Fibroblast of skin of abdomen (primary cell): Measurements from ENCODE around the gene NRP2. TPM values are rescaled to one million over a fixed set of nuclear protein-coding genes. Genes with fewer than 3 reads are reported as not detected.

Source experiments
- DNase-seq: peaks from one replicate; pipeline ENCODE4 v3.0.0-alpha.2; 2013
- polyA plus RNA-seq, 2 experiments: library from polyadenylated mRNA; unstranded; fragments of 120-200 nt; gene quantifications; one replicate each; pipeline ENCODE4 v1.2.1, GENCODE V29; 2013; ENCODE audit not compliant: insufficient read length in 2 of 2

NRP2 gene, protein sequence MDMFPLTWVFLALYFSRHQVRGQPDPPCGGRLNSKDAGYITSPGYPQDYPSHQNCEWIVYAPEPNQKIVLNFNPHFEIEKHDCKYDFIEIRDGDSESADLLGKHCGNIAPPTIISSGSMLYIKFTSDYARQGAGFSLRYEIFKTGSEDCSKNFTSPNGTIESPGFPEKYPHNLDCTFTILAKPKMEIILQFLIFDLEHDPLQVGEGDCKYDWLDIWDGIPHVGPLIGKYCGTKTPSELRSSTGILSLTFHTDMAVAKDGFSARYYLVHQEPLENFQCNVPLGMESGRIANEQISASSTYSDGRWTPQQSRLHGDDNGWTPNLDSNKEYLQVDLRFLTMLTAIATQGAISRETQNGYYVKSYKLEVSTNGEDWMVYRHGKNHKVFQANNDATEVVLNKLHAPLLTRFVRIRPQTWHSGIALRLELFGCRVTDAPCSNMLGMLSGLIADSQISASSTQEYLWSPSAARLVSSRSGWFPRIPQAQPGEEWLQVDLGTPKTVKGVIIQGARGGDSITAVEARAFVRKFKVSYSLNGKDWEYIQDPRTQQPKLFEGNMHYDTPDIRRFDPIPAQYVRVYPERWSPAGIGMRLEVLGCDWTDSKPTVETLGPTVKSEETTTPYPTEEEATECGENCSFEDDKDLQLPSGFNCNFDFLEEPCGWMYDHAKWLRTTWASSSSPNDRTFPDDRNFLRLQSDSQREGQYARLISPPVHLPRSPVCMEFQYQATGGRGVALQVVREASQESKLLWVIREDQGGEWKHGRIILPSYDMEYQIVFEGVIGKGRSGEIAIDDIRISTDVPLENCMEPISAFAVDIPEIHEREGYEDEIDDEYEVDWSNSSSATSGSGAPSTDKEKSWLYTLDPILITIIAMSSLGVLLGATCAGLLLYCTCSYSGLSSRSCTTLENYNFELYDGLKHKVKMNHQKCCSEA
- 266 TPM for polyA plus RNA-seq (2013, experiment 1 of 2; ENCODE audit: insufficient read length)
- polyA plus RNA-seq (2013, experiment 2 of 2; ENCODE audit: insufficient read length), result 244 TPM

DNA sequence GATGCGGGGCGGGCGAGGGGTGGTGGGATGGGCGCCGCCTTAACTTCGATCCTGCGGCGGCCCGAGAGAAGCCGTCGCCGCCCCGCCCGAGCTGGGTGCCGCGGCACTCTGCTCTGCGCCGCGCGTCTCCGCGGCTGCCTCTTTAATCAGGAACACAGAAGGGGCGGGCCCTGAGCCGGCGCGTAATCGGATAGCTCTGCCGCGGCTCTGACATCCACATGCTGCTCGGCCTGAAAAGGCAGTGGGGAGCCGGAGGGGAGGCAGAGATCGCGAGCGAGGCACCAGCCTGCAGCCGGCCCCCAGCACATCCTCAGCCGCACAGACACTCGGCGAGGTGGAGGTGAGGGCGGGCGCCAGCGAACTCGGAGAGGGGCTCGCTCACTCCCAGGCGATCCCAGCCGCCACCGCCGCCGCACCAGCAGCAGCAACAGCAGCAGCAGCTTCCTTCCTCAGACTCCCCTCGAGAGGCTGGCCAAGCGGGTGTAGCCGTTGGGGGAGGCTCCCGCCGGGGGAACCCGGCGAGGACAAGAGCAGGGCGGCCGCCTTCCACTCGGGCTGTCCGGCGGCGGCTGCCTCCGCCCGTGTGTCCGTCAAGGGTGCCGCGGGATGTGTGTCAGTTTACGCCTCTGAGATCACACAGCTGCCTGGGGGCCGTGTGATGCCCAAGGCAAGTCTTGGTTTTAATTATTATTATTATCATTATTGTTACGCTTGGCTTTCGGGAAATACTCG is at the start of gene NRP2:
Gene NRP2 (plus strand): TSS at position 263 of the 732 bp plus-strand sequence. CDS start 790 bp downstream, outside the sequence.
- peak; percentile 95 for DNase-seq

DNA sequence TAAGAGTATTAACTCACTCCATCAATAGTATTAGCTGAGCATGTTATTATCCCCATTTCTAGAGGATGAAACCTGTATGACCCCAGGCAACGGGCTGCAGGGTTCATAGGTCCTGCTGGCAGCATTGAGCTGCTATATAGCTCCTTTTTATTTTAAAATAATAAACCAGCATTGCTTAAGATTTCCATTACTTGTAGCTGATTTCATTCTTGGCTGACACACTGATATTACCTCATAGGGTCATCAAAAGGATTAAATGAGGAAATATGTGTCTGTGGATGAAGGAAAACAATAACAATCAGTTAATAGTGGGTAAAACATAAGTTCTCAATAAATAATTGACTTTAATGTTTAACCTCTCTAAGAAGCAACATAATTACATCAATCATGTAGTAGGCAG is 48.3 kb upstream of the NRP2 start:
- no peak for DNase-seq

DNA sequence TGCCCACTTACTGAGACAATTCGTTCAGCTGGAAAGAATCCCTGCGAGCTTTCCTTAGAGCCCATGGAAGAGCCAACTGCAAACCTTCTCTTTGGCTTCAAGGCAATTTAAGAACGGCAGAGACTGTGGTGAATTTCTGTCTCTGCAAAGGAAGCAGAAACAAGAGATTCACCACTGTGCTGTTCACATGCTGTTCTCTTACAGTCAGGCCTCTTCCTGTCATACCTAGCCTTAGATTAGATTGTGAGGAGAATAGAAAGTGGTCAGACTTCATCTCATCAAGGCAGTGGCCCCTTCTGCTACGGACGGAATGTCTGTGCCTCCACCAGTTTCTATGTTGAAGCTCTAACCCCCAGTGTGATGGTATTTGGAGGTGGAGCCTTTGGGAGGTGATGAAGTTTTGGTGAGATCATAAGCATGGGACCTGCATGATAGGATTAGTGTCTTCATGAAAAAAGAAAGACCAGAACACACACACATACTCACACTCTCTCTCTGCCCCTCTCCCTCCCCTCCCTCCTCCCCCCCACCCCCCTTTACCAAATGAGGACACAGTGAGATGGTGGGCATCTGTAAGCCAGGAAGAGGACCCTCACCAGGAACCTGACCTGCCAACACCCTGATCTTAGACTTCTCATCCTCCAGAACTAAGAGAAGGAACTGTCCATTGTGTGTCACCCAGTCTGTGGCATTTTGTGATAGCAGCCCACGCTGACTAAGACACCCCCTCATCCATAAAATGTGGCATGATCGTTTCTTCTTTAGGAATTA is 45.6 kb upstream of the NRP2 start:
- DNase-seq, result no peak

DNA sequence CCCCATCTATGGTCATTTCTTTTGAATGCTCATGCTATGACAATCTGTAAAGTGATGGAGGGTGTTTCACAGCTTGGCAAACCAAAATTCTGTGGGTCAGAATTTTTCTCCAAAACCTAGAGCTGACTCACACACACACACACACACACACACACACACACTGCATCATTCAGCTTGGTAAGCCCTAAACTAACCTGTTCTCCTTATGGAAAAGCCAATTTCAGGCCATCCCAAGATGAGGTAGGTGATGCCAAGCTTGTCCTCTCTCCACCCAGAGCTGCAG is 45.0 kb upstream of the NRP2 start:
- no peak for DNase-seq

DNA sequence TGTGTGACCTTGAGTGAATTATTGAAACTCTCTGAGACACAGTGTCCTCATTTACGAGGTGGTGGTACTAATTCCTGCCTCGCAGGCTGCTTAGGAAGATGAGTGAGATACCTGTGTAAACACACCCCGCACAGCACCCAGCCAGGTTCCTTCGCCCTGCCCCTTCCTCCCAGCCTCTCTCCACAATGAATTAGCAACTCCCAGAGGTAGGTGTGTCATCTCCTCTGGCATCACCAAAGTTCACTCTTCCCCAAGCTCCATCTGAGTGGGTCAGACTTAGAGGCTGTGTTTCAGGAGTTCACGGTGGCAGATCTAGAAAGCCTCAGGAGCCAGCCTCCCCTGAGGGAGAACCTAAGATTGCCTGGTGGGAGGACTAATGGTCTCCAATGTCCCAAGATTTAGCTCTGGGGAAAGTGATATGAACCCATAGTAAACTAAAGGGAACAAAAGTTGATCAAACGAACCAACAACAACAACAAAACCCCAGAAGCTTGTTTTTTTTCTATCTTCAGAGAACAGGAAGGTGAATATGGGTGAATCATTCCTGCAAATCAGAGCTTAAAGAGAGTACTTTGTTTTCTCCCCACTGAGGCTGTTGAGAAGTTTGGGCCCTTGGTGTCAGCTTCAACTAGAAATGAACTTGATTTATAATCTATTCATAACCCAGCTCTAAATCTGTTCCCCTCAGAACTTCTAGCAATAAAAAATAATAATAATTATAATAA is 44.4 kb upstream of the NRP2 start:
- no peak for DNase-seq

DNA sequence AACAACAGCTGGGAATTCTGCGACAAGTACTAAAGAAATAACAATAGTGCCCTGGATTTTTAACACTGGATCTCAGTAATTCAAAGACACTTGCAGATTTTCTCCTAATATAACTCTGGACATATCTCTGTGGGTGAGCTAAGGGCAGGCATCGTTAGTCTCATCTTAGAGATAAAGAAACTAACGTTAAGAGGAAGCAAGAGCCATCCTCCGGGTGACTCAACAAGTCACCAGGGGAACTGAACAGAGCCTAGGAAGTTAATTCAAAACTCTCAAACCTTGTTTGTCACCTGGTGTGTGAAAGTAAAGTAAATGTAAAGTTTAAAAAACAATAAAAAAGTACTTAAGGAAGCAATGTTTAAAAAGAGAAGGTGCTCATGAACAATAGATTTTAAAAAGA is 41.6 kb upstream of the NRP2 start:
- DNase-seq, result no peak

DNA sequence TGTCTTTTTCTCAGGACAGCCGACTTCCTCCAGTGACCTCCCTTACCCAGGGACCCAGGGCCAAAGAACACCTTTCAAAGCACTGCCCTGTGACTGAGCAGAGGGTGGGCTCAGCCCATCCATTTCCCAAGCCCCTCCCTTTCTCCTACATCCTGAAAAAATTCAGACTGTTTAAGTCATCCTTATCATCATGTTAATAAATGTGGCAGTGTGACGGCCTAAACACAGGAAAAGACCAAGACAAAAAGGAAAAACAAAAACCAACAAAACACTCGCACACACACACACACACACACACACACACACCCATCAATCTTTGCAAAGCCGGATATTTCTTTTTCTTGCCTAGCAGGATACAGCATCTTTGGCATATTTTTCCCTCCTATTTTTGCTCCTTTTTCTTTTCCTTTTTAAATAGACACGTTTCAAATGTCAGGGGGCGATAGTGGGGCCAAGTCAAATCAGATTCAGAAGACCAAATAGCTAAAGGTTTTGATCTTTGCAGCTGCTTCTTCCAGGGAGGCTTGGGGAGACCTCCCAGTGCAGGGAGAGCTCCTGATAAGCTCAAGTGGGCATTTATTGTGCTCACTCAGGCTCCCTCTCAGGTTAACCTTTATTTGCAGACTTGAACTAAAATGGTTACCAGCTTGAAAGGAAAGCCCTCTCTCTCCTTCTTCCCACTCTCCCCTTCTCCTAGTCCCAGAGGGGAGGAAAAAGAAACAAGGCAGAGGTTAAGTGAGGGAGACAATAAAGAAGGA is 39.5 kb upstream of the NRP2 start:
- no peak for DNase-seq

DNA sequence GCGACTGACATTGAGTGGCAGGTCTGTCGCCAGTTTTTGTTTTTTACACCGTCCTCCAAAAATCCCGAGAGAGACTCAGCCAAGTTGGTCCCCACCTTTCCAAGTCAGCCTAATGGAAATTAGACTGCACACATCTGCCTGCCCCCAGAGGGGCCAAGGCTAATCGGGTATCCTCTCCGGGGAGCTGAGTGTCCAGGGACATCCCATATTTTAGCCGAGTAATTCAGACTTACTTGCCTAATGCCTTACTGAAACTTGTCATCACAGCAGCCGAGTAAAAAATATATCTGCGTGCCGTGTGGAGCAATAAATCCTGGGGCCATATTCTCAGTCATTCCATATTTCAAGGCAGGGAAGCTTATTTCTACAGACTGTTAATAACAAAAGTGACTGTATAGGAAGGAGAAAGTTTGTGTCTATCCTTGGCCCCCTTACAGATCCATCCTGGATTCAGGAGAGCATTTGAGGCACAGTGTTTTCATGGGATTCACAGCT is 38.9 kb upstream of the NRP2 start:
- DNase-seq, result peak; percentile 55

DNA sequence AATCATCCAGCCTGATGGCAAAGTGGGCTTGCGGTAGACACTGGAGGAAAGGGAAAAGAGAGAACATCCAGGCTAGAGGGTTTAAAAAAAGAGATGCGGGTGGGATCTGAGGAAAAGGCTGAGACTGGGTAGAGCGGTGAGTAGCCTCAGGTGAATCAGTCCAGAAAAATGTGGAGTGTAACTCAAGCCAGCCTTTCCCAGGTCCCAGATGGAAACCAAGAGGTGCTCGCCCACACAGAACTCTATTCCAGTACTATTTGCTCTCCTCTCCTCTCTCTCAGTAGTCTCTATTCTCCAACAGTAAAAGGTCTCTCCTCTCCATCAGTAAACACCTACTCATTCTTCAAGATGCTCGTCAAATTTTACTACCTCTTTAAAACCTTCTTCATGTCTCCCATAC is 38.3 kb upstream of the NRP2 start:
- peak; percentile 29 for DNase-seq

DNA sequence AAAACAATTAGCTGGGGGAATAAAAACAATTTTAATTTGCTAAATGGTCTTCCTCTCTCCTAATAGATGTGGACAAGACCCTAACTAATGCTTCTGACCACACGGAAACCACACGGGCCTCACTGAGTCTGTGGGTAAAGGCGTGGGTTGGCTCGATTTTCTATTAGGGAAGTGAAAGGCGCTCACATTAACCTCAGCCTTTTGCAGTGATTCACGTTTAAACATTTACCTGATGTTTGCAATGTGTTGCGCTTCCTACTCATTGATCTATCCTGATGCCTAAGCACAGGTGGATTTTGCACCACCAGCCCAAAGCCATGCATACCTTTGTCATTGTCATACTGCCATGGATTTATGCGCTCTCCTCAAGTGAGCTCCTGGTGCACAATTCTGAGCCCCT is 35.6 kb upstream of the NRP2 start:
- DNase-seq, result no peak

DNA sequence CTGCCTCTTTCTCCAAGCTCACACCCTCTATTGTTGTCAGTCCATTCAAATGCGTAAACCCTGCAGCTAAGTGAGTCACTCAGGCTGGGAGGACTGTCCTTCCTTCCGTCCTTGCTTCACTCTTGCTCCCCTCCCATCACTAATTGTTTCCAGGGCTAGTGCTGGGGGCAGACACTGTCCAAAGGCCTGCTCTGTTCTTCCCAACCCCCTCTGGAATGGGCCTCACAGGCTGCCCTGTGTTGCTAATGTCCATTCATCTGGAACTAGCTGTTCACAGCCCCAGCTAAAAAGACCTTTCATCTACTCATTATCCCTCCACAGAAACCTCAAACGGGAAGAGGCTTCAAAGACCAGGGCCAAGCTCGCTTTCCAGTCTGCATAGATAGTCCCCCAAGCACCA is 31.9 kb upstream of the NRP2 start:
- peak; percentile 79 for DNase-seq

DNA sequence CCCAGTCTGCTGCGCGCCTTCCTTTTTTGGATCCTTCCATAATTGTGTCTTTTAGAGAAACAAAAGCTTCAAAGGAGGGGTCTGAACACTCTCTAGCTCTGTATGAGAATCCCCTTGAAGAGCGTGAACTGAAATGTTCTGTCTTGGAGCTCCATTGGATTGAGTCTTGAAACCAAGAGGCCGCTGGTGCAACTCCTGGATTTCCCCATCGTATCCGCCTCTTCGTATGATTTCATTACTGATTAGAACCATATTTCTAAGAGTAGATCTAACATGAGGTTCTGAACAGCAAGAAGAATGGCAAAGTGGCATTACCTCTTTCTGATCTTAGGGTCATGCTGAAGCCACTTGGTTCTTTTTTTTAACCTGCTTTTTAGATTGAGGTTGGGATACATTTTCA is 31.4 kb upstream of the NRP2 start:
- no peak for DNase-seq

DNA sequence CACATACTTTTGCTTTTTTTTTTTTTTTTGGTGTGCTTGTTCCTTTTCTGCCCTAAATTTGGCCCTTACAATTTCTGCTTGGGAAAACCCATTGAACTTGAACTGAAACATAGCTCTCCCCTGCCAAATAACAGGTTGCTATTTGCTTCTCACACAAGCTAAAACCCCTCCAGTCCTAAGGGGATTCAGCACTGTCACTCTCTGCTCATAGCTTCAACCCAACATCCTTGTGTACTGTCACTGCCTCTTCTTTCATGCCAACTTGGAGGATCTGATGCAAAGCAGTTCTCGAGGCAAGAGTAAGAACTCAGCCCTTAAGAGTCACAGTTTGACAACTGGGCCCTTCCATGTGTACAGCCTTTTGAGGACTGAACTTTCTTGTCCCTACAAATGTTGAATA is 30.6 kb upstream of the NRP2 start:
- no peak for DNase-seq

DNA sequence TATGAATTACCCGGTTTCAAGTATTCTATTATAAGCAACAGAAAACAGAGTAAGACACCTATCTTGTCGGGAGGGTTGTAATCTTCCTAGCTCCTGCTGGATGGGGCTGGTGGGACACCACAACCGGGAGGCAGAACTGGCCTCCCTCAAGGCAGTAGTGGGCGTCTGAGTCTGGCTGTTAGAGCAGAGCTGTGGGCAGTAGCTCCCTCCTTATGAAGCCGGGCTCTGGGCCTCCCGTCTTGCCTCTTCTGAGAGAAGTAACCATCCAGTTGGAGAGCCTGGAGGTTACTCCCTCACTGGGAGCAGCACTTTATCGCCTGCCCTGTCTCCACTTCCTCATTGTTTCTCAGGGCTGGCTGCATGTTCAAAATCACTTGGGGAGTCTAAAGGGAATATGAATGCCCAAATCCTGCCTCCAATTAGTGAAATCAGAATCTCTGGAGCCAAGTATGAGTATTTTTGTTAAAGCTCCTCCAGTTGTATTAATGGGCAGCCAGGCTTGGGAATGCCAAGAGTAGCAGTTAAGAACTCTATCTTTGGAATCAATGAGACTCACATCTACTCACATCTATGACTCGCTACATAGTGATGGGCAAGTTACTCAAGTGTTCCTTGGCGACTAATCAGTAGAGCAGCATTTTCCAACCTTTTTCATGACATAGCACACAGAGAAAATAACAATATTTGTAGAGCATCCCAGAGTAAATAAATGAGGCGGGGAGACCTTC is 27.3 kb upstream of the NRP2 start:
- peak; percentile 86 for DNase-seq

DNA sequence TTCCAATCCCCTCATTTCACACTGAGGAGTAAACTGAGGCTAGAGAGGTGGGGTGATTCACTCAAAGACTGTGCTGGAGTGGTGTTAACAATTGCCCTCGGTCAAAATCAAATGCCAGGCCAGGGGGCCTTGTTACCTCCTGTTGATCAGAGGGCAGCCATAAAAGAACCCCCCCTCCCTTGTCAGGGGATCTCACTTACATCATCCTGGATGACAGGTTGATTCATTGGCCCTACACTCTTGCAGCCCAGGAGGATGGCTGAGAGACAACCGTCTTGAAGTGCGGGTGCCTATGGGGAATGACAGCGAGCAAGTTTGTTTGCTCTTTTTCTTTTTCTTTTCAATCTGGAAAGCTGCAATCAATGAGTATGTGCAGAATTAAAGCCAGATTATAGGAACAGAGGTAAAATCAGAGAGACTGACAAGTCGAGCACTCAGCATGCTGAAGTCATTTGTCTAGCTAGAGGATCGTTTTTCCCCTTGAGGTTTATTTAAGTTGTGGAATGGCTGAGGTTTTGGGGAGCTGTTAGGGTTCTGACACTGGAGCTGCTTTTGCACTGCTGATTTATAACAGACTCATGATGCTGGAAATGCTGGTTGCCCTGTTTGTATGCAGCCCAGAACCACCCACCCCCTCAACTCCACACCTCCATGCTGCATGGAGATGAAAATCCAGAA is 26.4 kb upstream of the NRP2 start:
- DNase-seq, result peak; percentile 40

DNA sequence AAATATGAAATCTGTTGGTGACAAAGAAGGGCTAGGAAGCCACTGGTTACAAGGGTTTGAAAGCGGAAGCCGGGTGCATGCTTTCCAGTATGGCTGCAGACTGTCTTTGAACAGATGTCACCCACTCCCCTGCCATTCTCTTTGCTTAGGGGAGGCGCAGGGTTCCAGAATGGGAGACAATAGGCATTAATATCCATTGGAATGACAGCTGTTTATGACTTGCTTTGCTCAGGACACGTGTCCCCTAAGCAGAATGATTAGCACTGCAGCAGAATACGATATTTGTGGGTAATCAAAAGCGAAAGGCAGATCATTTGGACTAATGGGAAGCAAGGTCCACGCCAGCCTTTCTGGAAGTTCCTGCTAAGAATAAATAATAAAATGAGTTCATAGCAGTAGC is 25.8 kb upstream of the NRP2 start:
- no peak for DNase-seq

DNA sequence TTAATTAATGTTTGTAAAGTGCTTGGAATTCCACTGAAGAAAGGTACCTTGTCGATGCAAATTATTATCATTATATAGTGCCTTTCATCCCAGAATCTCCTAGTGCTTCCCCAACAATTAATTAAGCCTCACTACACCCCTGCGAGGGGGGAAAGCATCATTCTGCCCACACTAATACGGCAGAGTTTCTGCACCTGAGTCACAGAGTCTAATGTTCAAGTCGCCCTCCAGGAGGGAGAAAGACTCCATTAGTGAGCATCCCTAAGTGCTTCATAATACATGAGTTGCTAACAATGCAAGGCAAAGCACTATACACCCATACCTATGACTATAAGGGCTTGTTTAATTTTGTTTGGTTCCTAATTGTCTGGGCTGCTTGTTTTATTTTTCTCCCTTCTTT is 25.4 kb upstream of the NRP2 start:
- DNase-seq, result no peak

DNA sequence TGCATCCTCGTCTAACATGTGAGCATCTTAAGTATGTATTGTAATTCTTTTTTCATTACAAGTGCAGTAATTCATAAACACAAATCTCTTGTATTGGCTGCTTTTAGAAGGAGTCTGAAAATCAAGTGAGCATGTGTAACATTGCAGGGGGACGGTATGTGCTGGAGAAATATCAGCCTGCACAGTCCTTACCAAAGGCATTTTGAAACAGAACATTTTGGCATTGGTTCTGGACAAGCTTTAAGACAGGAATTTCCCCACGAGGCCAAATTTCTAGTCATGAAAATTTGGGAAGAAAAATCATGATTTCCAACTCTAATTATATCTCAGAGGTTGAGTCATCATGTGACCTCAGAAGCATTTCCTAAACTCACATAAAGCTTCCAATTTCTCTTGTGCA is 24.7 kb upstream of the NRP2 start:
- DNase-seq, result peak; percentile 93

DNA sequence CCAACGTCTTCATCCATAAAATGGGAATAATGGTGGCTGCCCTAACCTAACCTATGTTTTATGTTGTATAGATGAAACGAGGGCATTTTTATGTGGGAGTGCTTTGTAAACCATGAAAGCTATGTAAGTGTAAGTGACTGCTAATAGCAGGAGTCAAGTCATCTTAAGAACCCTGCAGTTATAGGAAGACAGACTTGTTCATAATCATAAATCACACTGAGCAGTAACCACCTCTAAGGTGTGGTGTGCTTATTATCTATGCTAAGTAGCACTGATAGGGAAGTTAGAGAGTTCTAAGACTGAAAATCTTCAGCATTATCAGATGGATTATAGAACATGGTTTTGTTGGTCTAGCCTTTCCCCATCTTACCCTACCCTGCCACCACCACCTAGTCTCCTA is 24.2 kb upstream of the NRP2 start:
- DNase-seq, result no peak
